Body of pancreas (tissue), 4 donors: Measurements from ENCODE around the gene GAB2. TPM values are rescaled to one million over a fixed set of nuclear protein-coding genes. Genes with fewer than 3 reads are reported as not detected.

Source experiments
- ATAC-seq: fragments of 150-250 bp; one replicate; pipeline ENCODE4 v1.9.1; 2016
- DNase-seq, 4 donors: peaks; one replicate each; pipeline ENCODE4 v3.0.0-alpha.2; 2019
- H3K27ac ChIP-seq, 4 donors: fragments of 200-600 bp; sonication (generic); 1 replicate in 3 of 4; 2 replicates in 1 of 4; pipeline versions ENCODE4 v1.5.1 to v1.6.1; 2016 to 2019; ENCODE audit warnings: mild to moderate bottlenecking in 1 of 4, mixed read lengths in 1 of 4, moderate library complexity in 1 of 4
- H3K27me3 ChIP-seq, 2 donors: fragments of 200-600 bp; sonication (generic); one replicate each; pipeline ENCODE4 v1.6.0; 2016; ENCODE audit warnings: mild to moderate bottlenecking in 1 of 2
- H3K36me3 ChIP-seq, 2 donors: fragments of 200-600 bp; sonication (generic); replicated peaks in 1 of 2; 2 replicates each; pipeline ENCODE4 v1.5.1; 2016; ENCODE audit warnings: low read depth in 2 of 2; ENCODE audit not compliant: insufficient read depth in 1 of 2
- H3K4me1 ChIP-seq: fragments of 200-600 bp; sonication (generic); one replicate; pipeline ENCODE4 v1.6.0; 2016
- H3K4me3 ChIP-seq, 2 donors: fragments of 200-600 bp; sonication (generic); 1 replicate in 1 of 2; 2 replicates in 1 of 2; pipeline ENCODE4 v1.5.1; 2016 to 2019
- H3K9me3 ChIP-seq, 3 donors: fragments of 200-600 bp; sonication (generic); 1 replicate in 2 of 3; 2 replicates in 1 of 3; pipeline ENCODE4 v1.5.1; 2016
- CTCF ChIP-seq, 7 experiments: fragments of 450-650 bp in 4 of 7; fragments of 200-600 bp in 3 of 7; sonication (generic) in 3 of 7; IDR thresholded peaks; one replicate each; pipeline ENCODE4 v1.5.1; 2016 to 2019; ENCODE audit warnings: antibody characterized with exemption in 7 of 7
- POLR2A ChIP-seq, 3 donors: fragments of 450-650 bp; IDR thresholded peaks; one replicate each; pipeline ENCODE4 v1.6.1; 2016; ENCODE audit warnings: antibody characterized with exemption in 3 of 3, mild to moderate bottlenecking in 2 of 3
- WGBS, 2 donors: methylation state at CpG; one replicate each; pipeline ENCODE4 v1.1.5; 2017; 5-methylcytosine and 5-hydroxymethylcytosine counted together
- intact Hi-C: fragments of 100-400 bp; cut with DNase I; formaldehyde crosslinking; loops from one replicate; pipeline ENCODE4 v1.15.1; 2023
- total RNA-seq, 2 donors: library from RNA; depleted of rRNA; stranded (reverse); fragments of >200 nt; gene quantifications; one replicate each; pipeline ENCODE4 v1.1.0, GENCODE V29; 2016

Gene GAB2
- total RNA-seq, 2 donors from 2014 or later = 6.9 to 16.9 TPM

GRCh38 chr11:78400116-78400515 lies 17.5 kb downstream of the GAB2 start:
- Histone ChIP-seq H3K4me1 (no peaks in the 10 kb centered on the region), H3K27ac (no peak overlapping the region), H3K9me3 (no peaks in the 10 kb centered on the region), H3K36me3 (no peaks in the 10 kb centered on the region), H3K4me3 (no peak overlapping the region), H3K27me3 (no peaks in the 10 kb centered on the region)
- 96 to 100% methylated on average over 1 of the region's 1 CpG for WGBS, 2 donors
- TF ChIP-seq CTCF (IDR thresholded peaks at IDR 0.05) (no peak), POLR2A (IDR thresholded peaks at IDR 0.05) (no peak)
- DNase-seq (no peak), ATAC-seq (no peak)
- intact Hi-C loops = no loop called here

DNA sequence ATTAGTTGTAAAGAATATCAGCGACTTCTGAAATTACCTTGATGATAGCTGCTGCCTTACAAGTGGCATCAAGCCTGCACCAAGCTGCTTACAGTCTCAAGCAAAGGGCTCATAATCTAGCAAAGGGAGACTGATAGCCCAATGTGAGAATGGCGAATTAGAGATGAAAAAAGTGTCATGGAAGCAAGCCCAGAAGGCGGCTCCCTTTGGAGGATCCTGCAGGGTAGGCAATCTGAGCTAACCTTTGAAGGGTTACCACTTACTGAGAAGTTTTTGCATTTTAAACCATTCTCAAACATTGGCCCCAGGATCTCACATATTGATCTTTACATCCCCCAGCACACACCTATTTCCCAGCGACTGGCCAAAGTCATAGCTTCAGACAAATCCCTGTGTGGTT lies 18.5 kb downstream of the GAB2 start:
- Histone ChIP-seq H3K36me3 (no peaks in the 10 kb centered on the region), H3K4me1 (no peaks in the 10 kb centered on the region), H3K4me3 (no peak overlapping the region), H3K27me3 (no peaks in the 10 kb centered on the region), H3K27ac (no peak overlapping the region), H3K9me3 (no peaks in the 10 kb centered on the region)
- intact Hi-C loops = no loop called here
- 78 to 87% methylated on average over 4 of the region's 4 CpGs for WGBS, 2 donors
- DNase-seq (no peak), ATAC-seq (no peak)
- TF ChIP-seq POLR2A (IDR thresholded peaks at IDR 0.05) = no peak
- TF ChIP-seq CTCF (IDR thresholded peaks at IDR 0.05) = no peak

DNA sequence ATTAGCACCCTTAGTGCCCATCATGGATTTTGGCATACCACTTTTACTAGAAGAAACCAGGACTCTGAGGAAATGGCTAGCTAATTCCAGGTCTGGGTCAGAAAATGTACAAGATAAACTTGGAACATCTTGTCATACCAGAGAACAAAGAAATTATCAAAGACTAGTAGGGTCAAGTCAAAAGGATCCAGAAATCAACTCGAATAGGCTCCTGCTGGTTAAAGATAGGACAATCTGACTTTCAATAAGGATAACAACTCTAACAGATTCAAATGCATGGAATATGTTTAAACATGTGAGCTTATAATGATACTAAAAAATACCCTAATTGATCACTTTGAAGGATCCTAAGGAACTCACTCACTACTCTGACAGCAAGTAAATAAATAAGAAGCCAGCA lies 18.9 kb downstream of the GAB2 start:
- Histone ChIP-seq H3K4me1 (no peaks in the 10 kb centered on the region), H3K27ac (no peak overlapping the region), H3K4me3 (no peak overlapping the region), H3K36me3 (no peaks in the 10 kb centered on the region), H3K27me3 (no peaks in the 10 kb centered on the region), H3K9me3 (no peaks in the 10 kb centered on the region)
- 61 to 75% methylated on average over 1 of the region's 1 CpG for WGBS, 2 donors
- intact Hi-C loops = no loop called here
- TF ChIP-seq CTCF (IDR thresholded peaks at IDR 0.05) (no peak), POLR2A (IDR thresholded peaks at IDR 0.05) (no peak)
- ATAC-seq (no peak), DNase-seq (no peak)

DNA sequence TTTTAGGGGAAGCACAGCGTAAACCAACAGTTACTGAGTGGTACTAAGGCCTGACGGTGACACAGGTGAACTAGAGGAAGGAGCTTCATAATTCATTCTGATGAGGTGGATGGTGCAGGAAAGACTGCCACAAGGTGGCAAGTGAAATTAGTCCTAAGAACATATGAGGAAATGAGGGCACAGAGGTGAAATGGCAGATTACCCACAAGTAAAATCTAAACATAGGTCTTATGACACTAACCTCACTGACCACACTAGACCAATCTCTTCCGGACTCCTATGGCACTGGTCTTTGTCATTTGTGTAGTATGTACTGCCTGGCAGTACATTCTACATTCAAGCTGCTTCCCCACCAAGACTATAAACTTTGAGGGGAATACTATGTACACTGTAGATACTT lies 20.2 kb downstream of the GAB2 start:
- Histone ChIP-seq H3K27ac (no peak overlapping the region), H3K9me3 (no peaks in the 10 kb centered on the region), H3K27me3 (no peaks in the 10 kb centered on the region), H3K4me1 (no peaks in the 10 kb centered on the region), H3K36me3 (no peaks in the 10 kb centered on the region), H3K4me3 (no peak overlapping the region)
- ATAC-seq = no peak
- intact Hi-C loops = no loop called here
- 77 to 95% methylated on average over 3 of the region's 3 CpGs for WGBS, 2 donors
- TF ChIP-seq CTCF (IDR thresholded peaks at IDR 0.05) = no peak
- TF ChIP-seq POLR2A (IDR thresholded peaks at IDR 0.05) = no peak
- DNase-seq = no peak

DNA sequence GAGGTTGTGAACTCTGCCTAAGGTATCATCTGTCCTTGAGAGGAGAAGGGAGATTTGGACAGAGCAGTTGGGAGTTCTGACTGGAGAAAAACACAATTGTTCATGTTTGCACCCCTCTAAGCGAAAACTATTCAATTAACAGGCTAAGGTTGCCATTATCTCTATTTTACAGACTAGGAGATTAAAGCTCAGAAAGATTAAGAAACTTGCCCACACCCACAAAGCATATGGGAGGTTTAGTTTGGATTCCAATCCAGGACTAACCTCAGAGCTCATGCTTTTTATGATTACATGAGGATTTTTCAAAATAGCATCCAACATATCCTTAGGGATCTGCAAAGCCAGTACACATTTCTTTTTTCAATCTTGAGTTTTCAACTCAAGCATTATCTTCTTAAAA lies 22.0 kb downstream of the GAB2 start:
- DNase-seq (no peak), ATAC-seq (no peak)
- no peaks in the 10 kb centered on the region for H3K36me3 ChIP-seq
- no peak overlapping the region for H3K4me3 ChIP-seq
- no peaks in the 10 kb centered on the region for H3K4me1 ChIP-seq
- 71 to 94% methylated on average over 1 of the region's 1 CpG for WGBS, 2 donors
- TF ChIP-seq POLR2A (IDR thresholded peaks at IDR 0.05) (no peak), CTCF (IDR thresholded peaks at IDR 0.05) (no peak)
- no peaks in the 10 kb centered on the region for H3K9me3 ChIP-seq
- H3K27me3 ChIP-seq = no peaks in the 10 kb centered on the region
- intact Hi-C loops = no loop called here
- no peak overlapping the region for H3K27ac ChIP-seq
